ENCODE data around the gene CDK18.
"Not testable (repeated sequence)": the region's sequence is repeated elsewhere in the genome, so short reads cannot be mapped to it uniquely, and the experiment has no call there.

The CDK18 gene

GRCh38 chr1:205504311-205505075 is at the start of gene CDK18:
TSS of gene CDK18 (plus strand) at chr1:205504669. CDS start at chr1:205523168, 18,499 bp downstream.
- DNase-seq (ENCODE audit: low spot score): peak; percentile 90

- DNase-seq (ENCODE audit: low spot score): no peak
Observed at GRCh38 chr1:205454903-205455335, 49.5 kb upstream of the CDK18 start.

- no peak for DNase-seq (ENCODE audit: low spot score)
Observed at GRCh38 chr1:205455581-205456382, 48.7 kb upstream of the CDK18 start, which contains the start of gene BLACAT1. TSS of gene BLACAT1 (minus strand) at chr1:205456045.

GRCh38 chr1:205456383-205456867 is 48.0 kb upstream of the CDK18 start:
- peak; percentile 75 for DNase-seq (ENCODE audit: low spot score)

GRCh38 chr1:205456868-205457745 is 47.4 kb upstream of the CDK18 start:
- peak; percentile 92 for DNase-seq (ENCODE audit: low spot score)

GRCh38 chr1:205458777-205459566 is 45.5 kb upstream of the CDK18 start:
- DNase-seq (ENCODE audit: low spot score): no peak

GRCh38 chr1:205465392-205465791 is 39.1 kb upstream of the CDK18 start:
- no peak for DNase-seq (ENCODE audit: low spot score)

- DNase-seq (ENCODE audit: low spot score): no peak
Observed at GRCh38 chr1:205466595-205467220, 37.8 kb upstream of the CDK18 start.

- DNase-seq (ENCODE audit: low spot score): no peak
Observed at GRCh38 chr1:205470131-205470530, 34.3 kb upstream of the CDK18 start.

- DNase-seq (ENCODE audit: low spot score): no peak
Observed at GRCh38 chr1:205472737-205473441, 31.6 kb upstream of the CDK18 start.

GRCh38 chr1:205473475-205473874 is 31.0 kb upstream of the CDK18 start:
- DNase-seq (ENCODE audit: low spot score): no peak

GRCh38 chr1:205473966-205474365 is 30.5 kb upstream of the CDK18 start:
- DNase-seq (ENCODE audit: low spot score): no peak

- no peak for DNase-seq (ENCODE audit: low spot score)
Observed at GRCh38 chr1:205474571-205474970, 29.9 kb upstream of the CDK18 start.

GRCh38 chr1:205475855-205476254 is 28.6 kb upstream of the CDK18 start:
- DNase-seq (ENCODE audit: low spot score): no peak

- no peak for DNase-seq (ENCODE audit: low spot score)
Observed at GRCh38 chr1:205476648-205477047, 27.8 kb upstream of the CDK18 start.

GRCh38 chr1:205477121-205477758 is 27.2 kb upstream of the CDK18 start:
- no peak for DNase-seq (ENCODE audit: low spot score)

GRCh38 chr1:205477759-205478247 is 26.7 kb upstream of the CDK18 start:
- no peak for DNase-seq (ENCODE audit: low spot score)

GRCh38 chr1:205478985-205479384 is 25.5 kb upstream of the CDK18 start:
- not testable (repeated sequence) for DNase-seq (ENCODE audit: low spot score)

- DNase-seq (ENCODE audit: low spot score): no peak
Observed at GRCh38 chr1:205480349-205480985, 24.0 kb upstream of the CDK18 start.
